ENCODE measurements around the gene NIN. TPM values are rescaled to one million over a fixed set of nuclear protein-coding genes. Genes with fewer than 3 reads are reported as not detected.

The NIN gene
- 25.9 and 28.0 TPM in 2 replicates for total RNA-seq

GRCh38 chr14:50830932-50831725, at the start of gene NIN:
NIN (minus strand) TSS chr14:50831162; CDS start chr14:50822056, 9,106 bp downstream.

GRCh38 chr14:50871914-50872732, 41.2 kb upstream of the NIN start, which contains the start of gene ABHD12B:
ABHD12B (plus strand) TSS chr14:50872053; CDS start chr14:50872175, 122 bp downstream.

Other genes with a start within 250 kb of the NIN start
- gene SAV1, start 162.9 kb downstream of the NIN start, total RNA-seq = 22.9 and 26.7 TPM in 2 replicates
- not detected in 2 replicates for gene ABHD12B, start 40.9 kb upstream of the NIN start, total RNA-seq
- gene PYGL, start 113.3 kb upstream of the NIN start, total RNA-seq = 78.3 and 91.4 TPM in 2 replicates